ENCODE data around the gene POLG2. TPM values are rescaled to one million over a fixed set of nuclear protein-coding genes. Genes with fewer than 3 reads are reported as not detected.
A peak's percentile ranks its signal among the peaks of the same experiment; 100 is the strongest.

The POLG2 gene
- total and polyA plus RNA-seq, 9 of the 15 experiments (the other 6 are each of a cell fraction or from before 2014, with no cell fraction given): 13.4 to 44.8 (median 37.0) TPM

DNA sequence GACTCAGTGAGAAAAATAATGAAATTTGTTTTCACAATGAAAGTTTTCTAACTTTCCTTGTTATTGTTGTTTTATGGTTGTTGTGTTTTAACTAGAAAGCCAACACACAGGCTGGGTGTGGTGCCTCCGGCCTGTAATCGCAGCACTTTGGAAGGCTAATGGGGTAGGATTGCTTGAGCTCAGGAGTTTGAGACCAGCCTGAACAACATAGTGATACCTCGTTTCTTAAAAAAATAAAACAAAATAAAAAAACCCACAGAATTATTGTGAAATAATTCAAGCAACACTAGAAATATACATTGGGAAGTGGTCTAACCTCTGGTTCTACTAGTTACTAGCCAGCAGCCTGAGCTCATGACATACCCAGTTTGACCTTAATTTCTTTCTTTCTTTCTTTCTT is 47.3 kb downstream of the POLG2 start (continued):
- TF ChIP-seq CEBPG (CRISPR knock-in tag; IDR thresholded peaks at IDR 0.05) (no peak), CEBPG (tag; conservative IDR thresholded peaks at IDR 0.05 in 1 of 2, IDR thresholded peaks at IDR 0.05 in 1 of 2) (peak in 1 of 2 experiments; percentile 72; a peak in 2 of 4 replicates), FOXP4 (CRISPR knock-in tag; IDR thresholded peaks at IDR 0.05; ENCODE audit: borderline replicate concordance) (no peak), ZNF583 (CRISPR knock-in tag; IDR thresholded peaks at IDR 0.05) (no peak)
- TF ChIP-seq, protein P1, sequence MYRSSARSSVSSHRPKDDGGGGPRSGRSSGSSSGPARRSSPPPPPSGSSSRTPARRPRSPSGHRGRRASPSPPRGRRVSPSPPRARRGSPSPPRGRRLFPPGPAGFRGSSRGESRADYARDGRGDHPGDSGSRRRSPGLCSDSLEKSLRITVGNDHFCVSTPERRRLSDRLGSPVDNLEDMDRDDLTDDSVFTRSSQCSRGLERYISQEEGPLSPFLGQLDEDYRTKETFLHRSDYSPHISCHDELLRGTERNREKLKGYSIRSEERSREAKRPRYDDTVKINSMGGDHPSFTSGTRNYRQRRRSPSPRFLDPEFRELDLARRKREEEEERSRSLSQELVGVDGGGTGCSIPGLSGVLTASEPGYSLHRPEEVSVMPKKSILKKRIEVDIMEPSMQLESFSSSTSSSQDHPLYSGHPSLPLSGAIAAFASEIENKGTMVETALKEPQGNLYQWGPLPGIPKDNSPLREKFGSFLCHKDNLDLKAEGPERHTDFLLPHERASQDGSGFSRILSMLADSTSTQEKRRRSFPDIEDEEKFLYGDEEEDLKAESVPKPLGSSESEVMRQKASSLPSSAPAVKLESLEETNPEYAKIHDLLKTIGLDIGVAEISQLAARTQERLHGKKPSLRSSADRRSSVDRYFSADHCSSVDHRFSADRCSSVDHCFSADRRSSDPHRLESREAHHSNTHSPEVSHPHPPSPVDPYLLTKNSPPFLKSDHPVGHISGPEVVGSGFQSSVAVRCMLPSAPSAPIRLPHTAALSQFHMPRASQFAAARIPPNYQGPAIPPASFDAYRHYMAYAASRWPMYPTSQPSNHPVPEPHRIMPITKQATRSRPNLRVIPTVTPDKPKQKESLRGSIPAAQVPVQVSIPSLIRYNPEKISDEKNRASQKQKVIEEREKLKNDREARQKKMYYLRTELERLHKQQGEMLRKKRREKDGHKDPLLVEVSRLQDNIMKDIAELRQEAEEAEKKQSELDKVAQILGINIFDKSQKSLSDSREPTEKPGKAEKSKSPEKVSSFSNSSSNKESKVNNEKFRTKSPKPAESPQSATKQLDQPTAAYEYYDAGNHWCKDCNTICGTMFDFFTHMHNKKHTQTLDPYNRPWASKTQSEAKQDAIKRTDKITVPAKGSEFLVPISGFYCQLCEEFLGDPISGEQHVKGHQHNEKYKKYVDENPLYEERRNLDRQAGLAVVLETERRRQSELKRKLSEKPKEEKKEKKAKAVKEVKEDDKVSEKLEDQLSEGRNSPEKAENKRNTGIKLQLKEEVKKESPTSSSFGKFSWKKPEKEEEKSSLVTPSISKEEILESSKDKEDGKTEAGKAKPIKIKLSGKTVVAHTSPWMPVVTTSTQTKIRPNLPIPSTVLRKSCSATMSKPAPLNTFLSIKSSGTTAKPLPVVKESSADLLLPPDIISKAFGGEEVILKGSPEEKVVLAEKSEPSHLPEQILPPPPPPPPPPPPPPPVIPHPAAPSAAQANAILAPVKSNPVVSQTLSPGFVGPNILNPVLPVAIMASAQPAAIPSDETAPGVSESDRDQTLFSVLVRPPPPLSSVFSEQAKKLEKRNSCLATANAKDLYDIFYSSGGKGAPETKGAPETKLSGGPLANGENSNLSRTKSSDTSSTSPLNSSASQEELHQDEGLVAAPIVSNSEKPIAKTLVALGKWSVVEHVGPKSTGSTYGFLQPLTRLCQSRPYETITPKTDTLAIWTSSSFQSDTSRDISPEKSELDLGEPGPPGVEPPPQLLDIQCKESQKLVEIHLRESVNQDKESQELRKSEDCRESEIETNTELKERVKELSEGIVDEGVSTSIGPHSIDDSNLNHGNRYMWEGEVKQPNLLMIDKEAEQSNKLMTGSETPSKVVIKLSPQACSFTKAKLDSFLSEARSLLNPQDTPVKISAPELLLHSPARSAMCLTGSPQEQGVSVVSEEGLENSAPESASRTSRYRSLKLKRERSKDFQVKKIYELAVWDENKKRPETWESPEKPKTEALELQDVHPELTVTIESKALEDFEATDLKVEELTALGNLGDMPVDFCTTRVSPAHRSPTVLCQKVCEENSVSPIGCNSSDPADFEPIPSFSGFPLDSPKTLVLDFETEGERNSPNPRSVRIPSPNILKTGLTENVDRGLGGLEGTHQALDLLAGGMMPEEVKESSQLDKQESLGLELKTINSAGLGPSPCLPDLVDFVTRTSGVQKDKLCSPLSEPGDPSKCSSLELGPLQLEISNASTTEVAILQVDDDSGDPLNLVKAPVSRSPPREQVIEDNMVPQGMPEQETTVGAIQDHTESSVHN (IDR thresholded peaks at IDR 0.05; ENCODE audit: borderline replicate concordance in 1 of 2, low read depth in 1 of 2): 0 out of 4 replicates have a peak, but pooled peaks of 1 of the 2 experiments have one; percentile 4
